ENCODE data around the gene DIPK1A.

The DIPK1A gene

DNA sequence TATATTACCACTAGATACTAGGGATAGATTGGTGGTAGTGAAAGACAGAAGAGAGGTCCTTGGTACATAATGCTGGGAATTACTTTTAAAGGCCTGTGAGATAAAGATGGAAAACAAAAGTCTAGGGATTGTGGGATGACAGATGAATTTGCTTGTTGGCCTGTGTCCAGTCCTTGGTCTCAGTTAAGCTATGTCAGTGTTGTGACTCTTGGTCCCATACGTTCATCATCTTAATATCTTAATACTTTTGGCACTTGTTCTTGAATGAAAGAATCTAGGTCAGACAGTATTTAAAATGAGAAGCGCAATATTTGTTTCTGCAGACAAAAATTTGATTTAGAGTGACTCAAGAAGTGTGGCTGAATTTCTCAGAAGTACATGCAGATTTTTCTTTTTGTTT is 121.8 kb downstream of the DIPK1A start:
- TF ChIP-seq, protein P1, sequence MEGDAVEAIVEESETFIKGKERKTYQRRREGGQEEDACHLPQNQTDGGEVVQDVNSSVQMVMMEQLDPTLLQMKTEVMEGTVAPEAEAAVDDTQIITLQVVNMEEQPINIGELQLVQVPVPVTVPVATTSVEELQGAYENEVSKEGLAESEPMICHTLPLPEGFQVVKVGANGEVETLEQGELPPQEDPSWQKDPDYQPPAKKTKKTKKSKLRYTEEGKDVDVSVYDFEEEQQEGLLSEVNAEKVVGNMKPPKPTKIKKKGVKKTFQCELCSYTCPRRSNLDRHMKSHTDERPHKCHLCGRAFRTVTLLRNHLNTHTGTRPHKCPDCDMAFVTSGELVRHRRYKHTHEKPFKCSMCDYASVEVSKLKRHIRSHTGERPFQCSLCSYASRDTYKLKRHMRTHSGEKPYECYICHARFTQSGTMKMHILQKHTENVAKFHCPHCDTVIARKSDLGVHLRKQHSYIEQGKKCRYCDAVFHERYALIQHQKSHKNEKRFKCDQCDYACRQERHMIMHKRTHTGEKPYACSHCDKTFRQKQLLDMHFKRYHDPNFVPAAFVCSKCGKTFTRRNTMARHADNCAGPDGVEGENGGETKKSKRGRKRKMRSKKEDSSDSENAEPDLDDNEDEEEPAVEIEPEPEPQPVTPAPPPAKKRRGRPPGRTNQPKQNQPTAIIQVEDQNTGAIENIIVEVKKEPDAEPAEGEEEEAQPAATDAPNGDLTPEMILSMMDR (IDR thresholded peaks at IDR 0.05): no peak
- peaks cover 94% of the 10 kb centered on the region for H3K36me3 ChIP-seq
- H3K27ac ChIP-seq: no peak overlapping the region
- H3K27me3 ChIP-seq: no peaks in the 10 kb centered on the region
- H3K9me3 ChIP-seq: no peaks in the 10 kb centered on the region
- no peaks in the 10 kb centered on the region for H3K4me1 ChIP-seq (ENCODE audit: control insufficient read depth in 1 of 2, insufficient read depth in 1 of 2, low read depth in 1 of 2, low read length in 1 of 2)
- H3K4me3 ChIP-seq (ENCODE audit: low read depth in 1 of 2, low read length in 1 of 2): no peak overlapping the region

DNA sequence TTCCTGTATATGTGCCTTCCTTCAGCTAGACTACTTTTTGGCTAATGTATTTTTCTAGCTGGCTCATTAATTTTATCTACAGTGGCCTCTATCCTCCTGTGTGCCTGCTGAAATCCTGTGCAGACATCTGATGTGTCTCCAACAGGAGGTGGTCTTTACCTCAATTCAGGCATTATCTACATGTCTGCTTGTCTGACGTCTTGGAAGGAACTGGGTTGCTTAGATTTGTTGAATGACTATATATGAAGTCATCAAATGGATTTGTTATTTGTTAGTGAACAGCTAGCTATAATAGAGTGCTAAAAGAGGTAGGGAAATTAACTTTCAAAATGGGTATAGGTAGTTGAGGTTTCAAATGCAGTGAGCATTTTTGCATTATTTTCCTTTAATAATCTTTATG is 122.7 kb downstream of the DIPK1A start:
- Histone ChIP-seq H3K36me3 (peaks cover 88% of the 10 kb centered on the region), H3K4me1 (ENCODE audit: control insufficient read depth in 1 of 2, insufficient read depth in 1 of 2, low read depth in 1 of 2, low read length in 1 of 2) (no peaks in the 10 kb centered on the region), H3K27me3 (no peaks in the 10 kb centered on the region), H3K27ac (no peak overlapping the region), H3K4me3 (ENCODE audit: low read depth in 1 of 2, low read length in 1 of 2) (no peak overlapping the region), H3K9me3 (no peaks in the 10 kb centered on the region)
- TF ChIP-seq, protein P1 (IDR thresholded peaks at IDR 0.05): no peak

DNA sequence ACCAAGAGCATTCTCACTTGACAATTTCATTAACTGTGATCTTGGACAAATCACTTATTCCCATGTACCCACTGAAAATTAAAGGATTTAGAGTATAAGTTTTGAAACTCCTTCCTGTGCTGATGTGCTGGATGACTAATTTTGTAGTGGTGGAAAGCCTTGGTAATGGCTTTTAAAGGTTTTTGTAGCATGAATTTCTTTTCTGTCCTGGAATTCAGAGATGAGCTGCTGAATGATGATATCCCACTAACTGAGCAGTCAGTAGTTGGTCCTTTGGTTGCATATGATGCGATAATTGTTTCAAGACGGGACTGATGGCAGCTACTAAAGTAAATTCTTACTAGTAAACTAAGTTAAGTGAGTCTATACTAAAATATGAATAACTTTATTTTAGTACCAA is 124.2 kb downstream of the DIPK1A start:
- Histone ChIP-seq H3K27ac (no peak overlapping the region), H3K36me3 (peaks cover 74% of the 10 kb centered on the region), H3K4me1 (ENCODE audit: control insufficient read depth in 1 of 2, insufficient read depth in 1 of 2, low read depth in 1 of 2, low read length in 1 of 2) (peaks cover 9 to 12% of the 10 kb centered on the region in 2 experiments), H3K9me3 (no peaks in the 10 kb centered on the region), H3K4me3 (ENCODE audit: low read depth in 1 of 2, low read length in 1 of 2) (no peak overlapping the region), H3K27me3 (no peaks in the 10 kb centered on the region)
- TF ChIP-seq, protein P1 (IDR thresholded peaks at IDR 0.05): no peak

DNA sequence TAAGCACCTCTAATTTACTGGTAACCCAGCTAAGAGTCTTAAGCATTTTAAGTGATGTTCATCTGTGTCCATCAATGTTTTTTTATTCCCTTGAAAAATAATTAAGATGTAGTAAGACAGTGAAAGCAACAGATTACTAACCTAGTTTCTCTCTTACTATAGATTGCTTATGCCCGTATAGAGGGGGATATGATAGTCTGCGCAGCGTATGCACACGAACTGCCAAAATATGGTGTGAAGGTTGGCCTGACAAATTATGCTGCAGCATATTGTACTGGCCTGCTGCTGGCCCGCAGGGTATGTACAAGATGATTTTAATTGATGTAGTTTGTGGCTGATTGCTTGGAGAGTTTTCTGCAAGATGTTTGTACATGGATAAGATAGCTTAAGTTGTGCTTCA is 126.6 kb downstream of the DIPK1A start:
- Histone ChIP-seq H3K27ac (no peak overlapping the region), H3K4me3 (ENCODE audit: low read depth in 1 of 2, low read length in 1 of 2) (no peak overlapping the region), H3K4me1 (ENCODE audit: control insufficient read depth in 1 of 2, insufficient read depth in 1 of 2, low read depth in 1 of 2, low read length in 1 of 2) (peaks cover 16 to 17% of the 10 kb centered on the region in 2 experiments), H3K36me3 (peaks cover 49% of the 10 kb centered on the region), H3K9me3 (no peaks in the 10 kb centered on the region), H3K27me3 (no peaks in the 10 kb centered on the region)
- TF ChIP-seq, protein P1 (IDR thresholded peaks at IDR 0.05): no peak

DNA sequence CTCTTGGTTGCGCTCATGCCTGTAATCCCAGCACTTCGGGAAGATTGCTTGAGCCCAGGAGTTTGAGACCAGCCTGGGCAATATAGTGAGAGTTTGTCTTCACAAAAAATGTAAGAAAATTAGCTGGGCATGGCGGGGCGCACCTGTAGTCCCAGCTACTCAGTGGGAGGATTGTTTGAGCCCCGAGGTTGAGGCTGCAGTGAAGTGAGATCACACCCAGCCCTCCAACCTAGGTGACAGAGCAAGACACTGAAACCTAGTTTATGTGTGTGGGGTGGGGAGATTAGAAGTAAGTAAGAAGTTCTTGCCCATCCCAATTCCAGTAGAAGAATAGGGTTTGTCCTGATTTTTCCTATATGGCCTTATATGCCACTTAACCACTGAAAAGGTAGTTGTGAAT is 127.4 kb downstream of the DIPK1A start:
- H3K36me3 ChIP-seq: peaks cover 43% of the 10 kb centered on the region
- no peaks in the 10 kb centered on the region for H3K27me3 ChIP-seq
- peaks cover 16 to 17% of the 10 kb centered on the region in 2 experiments for H3K4me1 ChIP-seq (ENCODE audit: control insufficient read depth in 1 of 2, insufficient read depth in 1 of 2, low read depth in 1 of 2, low read length in 1 of 2)
- TF ChIP-seq, protein P1 (IDR thresholded peaks at IDR 0.05): no peak
- no peak overlapping the region for H3K4me3 ChIP-seq (ENCODE audit: low read depth in 1 of 2, low read length in 1 of 2)
- no peaks in the 10 kb centered on the region for H3K9me3 ChIP-seq
- no peak overlapping the region for H3K27ac ChIP-seq

Data from neutrophil (primary cell).